ENCODE measurements around the gene MUC4.
"Not testable (repeated sequence)": the region's sequence is repeated elsewhere in the genome, so short reads cannot be mapped to it uniquely, and the experiment has no call there.

Gene MUC4

GRCh38 chr3:195828762-195829161 lies 17.0 kb upstream of the MUC4 start:
- Histone ChIP-seq H3K27me3 (no peaks in the 10 kb centered on the region), H3K4me3 (ENCODE audit: low read depth in 1 of 2, low read length in 1 of 2) (no peak overlapping the region), H3K27ac (no peak overlapping the region), H3K36me3 (no peaks in the 10 kb centered on the region), H3K9me3 (no peaks in the 10 kb centered on the region), H3K4me1 (ENCODE audit: control insufficient read depth in 1 of 2, insufficient read depth in 1 of 2, low read depth in 1 of 2, low read length in 1 of 2) (no peaks in the 10 kb centered on the region)
- TF ChIP-seq CTCF (IDR thresholded peaks at IDR 0.05), result no peak

- H3K36me3 ChIP-seq, result no peaks in the 10 kb centered on the region
Measured at GRCh38 chr3:195825857-195826804, 14.4 kb upstream of the MUC4 start.

GRCh38 chr3:195825191-195825588 lies 13.5 kb upstream of the MUC4 start:
- Histone ChIP-seq H3K9me3 (no peaks in the 10 kb centered on the region), H3K4me3 (ENCODE audit: low read depth in 1 of 2, low read length in 1 of 2) (no peak overlapping the region), H3K36me3 (no peaks in the 10 kb centered on the region), H3K27ac (no peak overlapping the region), H3K27me3 (no peaks in the 10 kb centered on the region), H3K4me1 (ENCODE audit: control insufficient read depth in 1 of 2, insufficient read depth in 1 of 2, low read depth in 1 of 2, low read length in 1 of 2) (no peaks in the 10 kb centered on the region)
- TF ChIP-seq CTCF (IDR thresholded peaks at IDR 0.05), result no peak

More at GRCh38 chr3:195825857-195826804, 14.4 kb upstream of the MUC4 start:
- no peak for TF ChIP-seq CTCF (IDR thresholded peaks at IDR 0.05)
- no peak overlapping the region for H3K27ac ChIP-seq
- H3K4me1 ChIP-seq (ENCODE audit: control insufficient read depth in 1 of 2, insufficient read depth in 1 of 2, low read depth in 1 of 2, low read length in 1 of 2), result no peaks in the 10 kb centered on the region
- H3K27me3 ChIP-seq, result no peaks in the 10 kb centered on the region
- H3K4me3 ChIP-seq (ENCODE audit: low read depth in 1 of 2, low read length in 1 of 2), result no peak overlapping the region
- H3K9me3 ChIP-seq, result no peaks in the 10 kb centered on the region

- not testable (repeated sequence) for H3K27ac ChIP-seq; H3K27me3 ChIP-seq; H3K9me3 ChIP-seq; H3K4me3 ChIP-seq (ENCODE audit: low read depth in 1 of 2, low read length in 1 of 2); H3K36me3 ChIP-seq; H3K4me1 ChIP-seq (ENCODE audit: control insufficient read depth in 1 of 2, insufficient read depth in 1 of 2, low read depth in 1 of 2, low read length in 1 of 2)
Measured at GRCh38 chr3:195824425-195825190, 12.9 kb upstream of the MUC4 start.

GRCh38 chr3:195823999-195824398 lies 12.3 kb upstream of the MUC4 start:
- no peaks in the 10 kb centered on the region for H3K36me3 ChIP-seq
- no peaks in the 10 kb centered on the region for H3K27me3 ChIP-seq
- no peaks in the 10 kb centered on the region for H3K4me1 ChIP-seq (ENCODE audit: control insufficient read depth in 1 of 2, insufficient read depth in 1 of 2, low read depth in 1 of 2, low read length in 1 of 2)
- H3K9me3 ChIP-seq, result no peaks in the 10 kb centered on the region
- TF ChIP-seq CTCF (IDR thresholded peaks at IDR 0.05), result no peak
- H3K27ac ChIP-seq, result no peak overlapping the region
- H3K4me3 ChIP-seq (ENCODE audit: low read depth in 1 of 2, low read length in 1 of 2), result no peak overlapping the region

- no peak for TF ChIP-seq CTCF (IDR thresholded peaks at IDR 0.05)
Measured at GRCh38 chr3:195823280-195823679, 11.6 kb upstream of the MUC4 start.

More at GRCh38 chr3:195823280-195823679, 11.6 kb upstream of the MUC4 start:
- H3K27ac ChIP-seq, result no peak overlapping the region
- no peaks in the 10 kb centered on the region for H3K9me3 ChIP-seq
- H3K4me1 ChIP-seq (ENCODE audit: control insufficient read depth in 1 of 2, insufficient read depth in 1 of 2, low read depth in 1 of 2, low read length in 1 of 2), result no peaks in the 10 kb centered on the region
- H3K27me3 ChIP-seq, result no peaks in the 10 kb centered on the region
- H3K4me3 ChIP-seq (ENCODE audit: low read depth in 1 of 2, low read length in 1 of 2), result no peak overlapping the region
- H3K36me3 ChIP-seq, result no peaks in the 10 kb centered on the region
